CD14-positive monocyte (primary cell): ENCODE results near the gene RAB3D. TPM values are rescaled to one million over a fixed set of nuclear protein-coding genes. Genes with fewer than 3 reads are reported as not detected.
A peak's percentile ranks its signal among the peaks of the same experiment; 100 is the strongest.

Experiments
- DNase-seq, 3 donors: peaks; one replicate each; pipeline ENCODE4 v3.0.0-alpha.2; 2011 to 2022
- H2AFZ ChIP-seq: 2 replicates; pipeline ENCODE4 v1.6.0; 2012; ENCODE audit warnings: mild to moderate bottlenecking, low read depth, low read length, inconsistent platforms; ENCODE audit not compliant: insufficient read depth, poor library complexity, severe bottlenecking
- H3K27ac ChIP-seq, 2 donors: 1 replicate in 1 of 2; 2 replicates in 1 of 2; pipeline ENCODE4 v1.5.1; 2012 to 2013; ENCODE audit warnings: low read length in 2 of 2, control low read depth in 1 of 2, inconsistent platforms in 1 of 2, low read depth in 1 of 2, mild to moderate bottlenecking in 1 of 2
- H3K27me3 ChIP-seq, 2 donors: one replicate each; pipeline versions ENCODE4 v1.6.0 to v1.6.1; 2011 to 2013; ENCODE audit warnings: low read length in 2 of 2; ENCODE audit not compliant: control insufficient read depth in 2 of 2, insufficient read depth in 2 of 2
- H3K36me3 ChIP-seq, 2 donors: replicated peaks in 1 of 2; 1 replicate in 1 of 2; 2 replicates in 1 of 2; pipeline versions ENCODE4 v1.5.1 to v1.6.1; 2012 to 2013; ENCODE audit warnings: low read length in 2 of 2, control low read depth in 1 of 2, inconsistent platforms in 1 of 2, mild to moderate bottlenecking in 1 of 2; ENCODE audit not compliant: insufficient read depth in 2 of 2, control insufficient read depth in 1 of 2
- H3K4me1 ChIP-seq, 2 donors: 1 replicate in 1 of 2; 2 replicates in 1 of 2; pipeline versions ENCODE4 v1.5.1 to v1.6.1; 2012 to 2013; ENCODE audit warnings: low read length in 2 of 2, control low read depth in 1 of 2, inconsistent platforms in 1 of 2, mild to moderate bottlenecking in 1 of 2, moderate library complexity in 1 of 2; ENCODE audit not compliant: insufficient read depth in 2 of 2, control insufficient read depth in 1 of 2
- H3K4me2 ChIP-seq: replicated peaks from 2 replicates; pipeline ENCODE3; 2012; ENCODE audit warnings: low read length, moderate library complexity, mild to moderate bottlenecking; ENCODE audit not compliant: poor library complexity, severe bottlenecking; ENCODE audit errors: extremely low read depth
- H3K4me3 ChIP-seq, 3 experiments: fragments of 200-600 bp in 1 of 3; sonication (generic) in 1 of 3; replicated peaks in 1 of 3; 1 replicate in 2 of 3; 2 replicates in 1 of 3; pipeline ENCODE4 v1.5.1; 2011 to 2013; ENCODE audit warnings: low read length in 3 of 3, mild to moderate bottlenecking in 3 of 3, control low read depth in 2 of 3, low read depth in 2 of 3, inconsistent platforms in 1 of 3, moderate library complexity in 1 of 3
- H3K79me2 ChIP-seq: 2 replicates; pipeline ENCODE4 v1.6.0; 2012; ENCODE audit warnings: mild to moderate bottlenecking, control low read depth, inconsistent platforms, low read length, moderate library complexity; ENCODE audit not compliant: insufficient read depth
- H3K9ac ChIP-seq: 2 replicates; pipeline ENCODE4 v1.6.0; 2017; ENCODE audit warnings: low read length, mild to moderate bottlenecking; ENCODE audit not compliant: insufficient read depth, poor library complexity, severe bottlenecking
- H3K9me3 ChIP-seq, 2 donors: replicated peaks in 1 of 2; 1 replicate in 1 of 2; 2 replicates in 1 of 2; pipeline versions ENCODE4 v1.5.1 to v1.6.1; 2012 to 2013; ENCODE audit warnings: low read length in 2 of 2, control low read depth in 1 of 2; ENCODE audit not compliant: control insufficient read depth in 1 of 2, insufficient read depth in 1 of 2
- H4K20me1 ChIP-seq: 2 replicates; pipeline ENCODE4 v1.6.0; 2012; ENCODE audit warnings: mild to moderate bottlenecking, low read length, control low read depth, moderate library complexity; ENCODE audit not compliant: insufficient read depth
- H3K27ac Mint-ChIP-seq, 7 donors: one replicate each; pipeline ENCODE4 v1.8.0; 2020; ENCODE audit warnings: mild to moderate bottlenecking in 7 of 7, mixed read lengths in 7 of 7, moderate library complexity in 6 of 7, inconsistent platforms in 2 of 7
- H3K27me3 Mint-ChIP-seq, 3 donors: one replicate each; pipeline ENCODE4 v1.8.0; 2021 to 2022; ENCODE audit warnings: low read depth in 3 of 3, mild to moderate bottlenecking in 3 of 3, mixed read lengths in 3 of 3, moderate library complexity in 3 of 3, inconsistent platforms in 1 of 3
- H3K36me3 Mint-ChIP-seq, 2 donors: one replicate each; pipeline ENCODE4 v1.8.0; 2020; ENCODE audit warnings: mixed read lengths in 2 of 2, inconsistent platforms in 1 of 2, mild to moderate bottlenecking in 1 of 2
- H3K4me1 Mint-ChIP-seq: one replicate; pipeline ENCODE4 v1.8.0; 2020; ENCODE audit warnings: mild to moderate bottlenecking, mixed read lengths
- H3K4me3 Mint-ChIP-seq, 2 donors: one replicate each; pipeline ENCODE4 v1.8.0; 2020; ENCODE audit warnings: mild to moderate bottlenecking in 2 of 2, mixed read lengths in 2 of 2, moderate library complexity in 1 of 2
- H3K9me3 Mint-ChIP-seq, 7 donors: one replicate each; pipeline ENCODE4 v1.8.0; 2020 to 2022; ENCODE audit warnings: mixed read lengths in 7 of 7, mild to moderate bottlenecking in 6 of 7, moderate library complexity in 6 of 7, inconsistent platforms in 2 of 7
- WGBS: methylation state at CpG from one replicate; pipeline ENCODE4 v1.1.5; 2013; ENCODE audit warnings: missing lambda C conversion rate; ENCODE audit not compliant: insufficient coverage; 5-methylcytosine and 5-hydroxymethylcytosine counted together
- intact Hi-C, 2 donors: fragments of 100-400 bp; cut with micrococcal nuclease; formaldehyde crosslinking; loops; one replicate each; pipeline versions ENCODE4 v1.15.0 to v1.15.1; 2023
- polyA plus RNA-seq, 3 donors: library from polyadenylated mRNA; depleted of rRNA in 1 of 3; unstranded in 2 of 3; stranded (reverse) in 1 of 3; fragments of 300-500 nt in 2 of 3; fragments of >200 nt in 1 of 3; fragmentation: Illumina TruSeq in 2 of 3; gene quantifications; 1 replicate in 2 of 3; 2 replicates in 1 of 3; pipeline ENCODE4 v1.2.3, GENCODE V29; 2012 to 2021
- TF ChIP-seq, protein P1 (sequence below): fragments of 200-600 bp; IDR thresholded peaks from one replicate; pipeline ENCODE4 v1.8.0; 2022; ENCODE audit warnings: antibody characterized with exemption, mild to moderate bottlenecking

The RAB3D gene
- polyA plus RNA-seq, 3 donors: 52.9 to 78.1 (median 60.8) TPM

DNA sequence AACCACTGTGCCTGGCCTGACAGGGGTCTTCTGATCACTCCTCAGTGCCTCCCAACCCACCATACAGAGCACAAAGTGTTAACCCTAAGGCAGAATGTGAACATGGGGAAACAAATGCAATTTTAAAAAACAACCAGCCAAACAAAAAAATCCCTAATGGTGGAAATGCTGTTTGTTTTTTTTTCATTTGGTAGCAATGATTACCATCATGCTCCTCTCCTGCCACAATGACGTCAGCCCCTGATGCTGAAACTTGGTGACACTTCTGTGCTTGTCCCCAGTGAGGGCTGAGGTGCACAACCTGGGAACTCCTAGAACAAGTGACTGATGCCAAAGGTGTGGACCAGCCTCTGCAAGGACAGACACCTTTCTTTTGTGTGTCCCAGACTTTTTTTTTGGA lies 47.5 kb downstream of the RAB3D start:
- WGBS: 40% methylated on average over 1 of the region's 1 CpG
- H3K36me3 Mint-ChIP-seq: no peaks in the 10 kb centered on the region

DNA sequence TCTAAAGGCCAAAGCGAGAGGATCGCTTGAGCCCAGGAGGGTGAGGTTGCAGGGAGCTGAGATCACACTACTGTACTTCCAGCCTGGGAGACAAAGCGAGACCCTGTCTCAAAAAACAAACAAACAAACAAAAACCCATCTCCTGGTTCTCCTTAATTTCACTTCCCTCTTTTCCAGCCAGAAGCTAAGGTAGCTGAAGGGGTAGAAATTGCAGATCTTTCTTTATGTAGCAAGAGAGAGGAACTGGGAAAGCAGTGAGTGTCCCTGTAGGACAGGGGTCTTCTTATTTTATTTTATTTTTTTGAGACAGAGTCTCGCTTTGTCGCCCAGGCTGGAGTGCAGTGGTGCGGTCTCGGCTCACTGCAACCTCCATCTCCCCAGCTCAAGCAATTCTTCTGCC lies 48.0 kb downstream of the RAB3D start:
- intact Hi-C loops: loop anchor here in 1 of 2 donors (5.0 to 10.0 kb wide), 3 partner anchors 91 to 273 kb away; partner anchors contain the start of genes ELAVL3 and EPOR
- no CpG with 5 or more reads among the region's 7 CpGs for WGBS
- Histone ChIP-seq H4K20me1 (no peaks in the 10 kb centered on the region), H3K9ac (no peak overlapping the region), H3K27me3 (peaks cover 0 to 9% of the 10 kb centered on the region in 2 donors), H3K4me2 (no peak overlapping the region), H3K9me3 (no peaks in the 10 kb centered on the region), H3K4me3 (no peak overlapping the region), H3K79me2 (no peaks in the 10 kb centered on the region), H3K4me1 (peaks cover 60 to 61% of the 10 kb centered on the region in 2 donors), H3K36me3 (no peaks in the 10 kb centered on the region), H3K27ac (peak overlapping the region in 1 of 2 donors; percentile 10), H2AFZ (no peak overlapping the region)
- Mint-ChIP-seq H3K27ac (peak overlapping the region in 5 of 7 donors; percentile 14 to 95 (median 71)), H3K36me3 (no peaks in the 10 kb centered on the region), H3K27me3 (peaks cover 17 to 25% (median 18%) of the 10 kb centered on the region in 3 donors), H3K9me3 (no peaks in the 10 kb centered on the region), H3K4me1 (peaks cover 60% of the 10 kb centered on the region), H3K4me3 (no peak overlapping the region)
- DNase-seq: peak in 2 of 3 donors; percentile 32 to 34
- TF ChIP-seq, protein P1, sequence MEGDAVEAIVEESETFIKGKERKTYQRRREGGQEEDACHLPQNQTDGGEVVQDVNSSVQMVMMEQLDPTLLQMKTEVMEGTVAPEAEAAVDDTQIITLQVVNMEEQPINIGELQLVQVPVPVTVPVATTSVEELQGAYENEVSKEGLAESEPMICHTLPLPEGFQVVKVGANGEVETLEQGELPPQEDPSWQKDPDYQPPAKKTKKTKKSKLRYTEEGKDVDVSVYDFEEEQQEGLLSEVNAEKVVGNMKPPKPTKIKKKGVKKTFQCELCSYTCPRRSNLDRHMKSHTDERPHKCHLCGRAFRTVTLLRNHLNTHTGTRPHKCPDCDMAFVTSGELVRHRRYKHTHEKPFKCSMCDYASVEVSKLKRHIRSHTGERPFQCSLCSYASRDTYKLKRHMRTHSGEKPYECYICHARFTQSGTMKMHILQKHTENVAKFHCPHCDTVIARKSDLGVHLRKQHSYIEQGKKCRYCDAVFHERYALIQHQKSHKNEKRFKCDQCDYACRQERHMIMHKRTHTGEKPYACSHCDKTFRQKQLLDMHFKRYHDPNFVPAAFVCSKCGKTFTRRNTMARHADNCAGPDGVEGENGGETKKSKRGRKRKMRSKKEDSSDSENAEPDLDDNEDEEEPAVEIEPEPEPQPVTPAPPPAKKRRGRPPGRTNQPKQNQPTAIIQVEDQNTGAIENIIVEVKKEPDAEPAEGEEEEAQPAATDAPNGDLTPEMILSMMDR: no peak

More for the DNA sequence above, 47.5 kb downstream of the RAB3D start:
- TF ChIP-seq, protein P1: no peak
- H3K27me3 Mint-ChIP-seq: peaks cover 11 to 21% (median 13%) of the 10 kb centered on the region in 3 donors
- peak overlapping the region; percentile 38 to 95 (median 83) for H3K27ac Mint-ChIP-seq
- H3K4me1 Mint-ChIP-seq: peaks cover 64% of the 10 kb centered on the region
- H3K27ac ChIP-seq: no peak overlapping the region
- H3K9ac ChIP-seq: no peak overlapping the region
- no peaks in the 10 kb centered on the region for H3K79me2 ChIP-seq
- no peak overlapping the region for H3K4me2 ChIP-seq
- no peaks in the 10 kb centered on the region for H3K9me3 Mint-ChIP-seq
- H3K36me3 ChIP-seq: no peaks in the 10 kb centered on the region
- DNase-seq: peak; percentile 33 to 66 (median 44)
- no peak overlapping the region for H2AFZ ChIP-seq
- peaks cover 0 to 3% of the 10 kb centered on the region in 2 donors for H3K27me3 ChIP-seq
- no peaks in the 10 kb centered on the region for H3K9me3 ChIP-seq
- H3K4me1 ChIP-seq: peaks cover 64 to 66% of the 10 kb centered on the region in 2 donors
- H3K4me3 ChIP-seq: no peak overlapping the region
- intact Hi-C loops: loop anchor here in 1 of 2 donors (2.0 to 10.0 kb wide), 4 partner anchors 55 to 273 kb away; partner anchors contain the start of genes CCDC159, ELAVL3, EPOR and TMEM205
- H4K20me1 ChIP-seq: no peaks in the 10 kb centered on the region
- no peak overlapping the region for H3K4me3 Mint-ChIP-seq
